Fibroblast of the aortic adventitia (primary cell): ENCODE measurements around the gene SLC18B1. TPM values are rescaled to one million over a fixed set of nuclear protein-coding genes. Genes with fewer than 3 reads are reported as not detected.
A peak's percentile ranks its signal among the peaks of the same experiment; 100 is the strongest.

ENCODE experiments used
- DNase-seq: peaks from one replicate; pipeline ENCODE4 v3.0.0-alpha.2; 2010; ENCODE audit warnings: low read depth
- H3K4me3 ChIP-seq: 2 replicates; pipeline ENCODE4 v1.5.1; 2011; ENCODE audit warnings: low read depth, mild to moderate bottlenecking, control low read depth, low read length, moderate library complexity
- CTCF ChIP-seq: IDR thresholded peaks from 2 replicates; pipeline ENCODE4 v1.5.1; 2011; ENCODE audit warnings: mild to moderate bottlenecking, low read length, control low read depth, inconsistent platforms; ENCODE audit not compliant: insufficient read depth
- total RNA-seq: library from RNA; depleted of rRNA; stranded (reverse); fragments of >200 nt; gene quantifications from 2 replicates; pipeline ENCODE4 v1.2.3, GENCODE V29; 2012; ENCODE audit warnings: low replicate concordance

The SLC18B1 gene
- total RNA-seq, 1 donor, result 17.8 TPM

- no peak for TF ChIP-seq CTCF
- no peak overlapping the region for H3K4me3 ChIP-seq
- peak; percentile 13 for DNase-seq
Measured at GRCh38 chr6:132819405-132820161, 21.1 kb upstream of the SLC18B1 start.

GRCh38 chr6:132818404-132819359 is 20.2 kb upstream of the SLC18B1 start:
- H3K4me3 ChIP-seq, result no peak overlapping the region
- DNase-seq, result peak; percentile 17

GRCh38 chr6:132817554-132818403 is 19.3 kb upstream of the SLC18B1 start:
- no peak for DNase-seq
- no peak overlapping the region for H3K4me3 ChIP-seq
- no peak for TF ChIP-seq CTCF

More at GRCh38 chr6:132818404-132819359, 20.2 kb upstream of the SLC18B1 start:
- no peak for TF ChIP-seq CTCF

GRCh38 chr6:132816660-132817059 is 18.2 kb upstream of the SLC18B1 start:
- peak overlapping the region; percentile 98 for H3K4me3 ChIP-seq
- no peak for TF ChIP-seq CTCF
- no peak for DNase-seq

GRCh38 chr6:132814716-132815570 is 16.5 kb upstream of the SLC18B1 start:
- H3K4me3 ChIP-seq, result peak overlapping the region; percentile 98
- TF ChIP-seq CTCF, result no peak
- DNase-seq, result peak; percentile 9
